A549 (cell line): ENCODE measurements around the gene MT1B. TPM values are rescaled to one million over a fixed set of nuclear protein-coding genes. Genes with fewer than 3 reads are reported as not detected.
A peak's percentile ranks its signal among the peaks of the same experiment; 100 is the strongest.
"Not testable (repeated sequence)": the region's sequence is repeated elsewhere in the genome, so short reads cannot be mapped to it uniquely, and the experiment has no call there.

Source experiments
- ATAC-seq, 2 experiments: fragments of 200-7000 bp in 1 of 2; fragments of >200 bp in 1 of 2; cut with Nextera tagmentation in 1 of 2; cut with Tn5 transposase in 1 of 2; 3 replicates each; pipeline versions ENCODE4 v1.8.0 to v1.9.1; 2018 to 2020; ENCODE audit warnings: mild to moderate bottlenecking in 1 of 2, moderate library complexity in 1 of 2
- CTCF ChIA-PET: fragments of 300-600 bp; sonication (Branson Sonifier 250); formaldehyde crosslinking; extraction: SDS; loops from one replicate; lab custom pipeline; 2021; ENCODE audit warnings: antibody characterized with exemption, inconsistent platforms; lab: Yijun Ruan, JAX
- POLR2A ChIA-PET: fragments of 350-600 bp; formaldehyde crosslinking; extraction: SDS; loops from one replicate; lab custom pipeline; 2021; ENCODE audit warnings: antibody characterized with exemption, inconsistent platforms; lab: Yijun Ruan, JAX
- DNase-seq, 2 experiments: peaks; one replicate each; pipeline versions ENCODE4 v3.0.0 to v3.0.0-alpha.2; 2011 to 2016; ENCODE audit warnings: low read depth in 1 of 2, low spot score in 1 of 2
- FAIRE-seq: peaks from 2 replicates; lab custom pipeline; 2011; peaks lifted over from hg19 to GRCh38; lab: Jason Lieb, UNC
- H3K27ac ChIP-seq, 2 experiments: fragments of >200 bp; sonication (Bioruptor Twin); formaldehyde crosslinking; 3 replicates each; pipeline ENCODE4 v1.5.1; 2016 to 2017
- H3K4me1 ChIP-seq: fragments of >200 bp; sonication (Bioruptor Twin); formaldehyde crosslinking; 3 replicates; pipeline ENCODE4 v1.6.1; 2016
- H3K4me2 ChIP-seq: fragments of >200 bp; sonication (Bioruptor Twin); formaldehyde crosslinking; 3 replicates; pipeline ENCODE4 v1.6.1; 2016
- H3K4me3 ChIP-seq: fragments of >200 bp; sonication (Bioruptor Twin); formaldehyde crosslinking; 3 replicates; pipeline ENCODE4 v1.5.1; 2016
- H3K9me3 ChIP-seq: fragments of >200 bp; sonication (Bioruptor Twin); formaldehyde crosslinking; 3 replicates; pipeline ENCODE4 v1.6.1; 2016
- ATOH8 ChIP-seq: fragments of 250-450 bp; sonication (Bioruptor Pico); IDR thresholded peaks from 2 replicates; pipeline ENCODE4 v1.5.0; 2020; ENCODE audit warnings: low read depth, mild to moderate bottlenecking, moderate library complexity
- BHLHE40 ChIP-seq: IDR thresholded peaks from 2 replicates; pipeline ENCODE4 v1.6.1; 2012; ENCODE audit warnings: low read depth, low read length, inconsistent platforms
- E2F6 ChIP-seq: IDR thresholded peaks from 2 replicates; pipeline ENCODE4 v1.6.1; 2012; ENCODE audit warnings: low read depth, borderline replicate concordance
- ELK1 ChIP-seq: fragments of 150-350 bp; IDR thresholded peaks from 2 replicates; pipeline ENCODE4 v1.6.1; 2014; ENCODE audit warnings: low read depth, mild to moderate bottlenecking, low read length
- EP300 ChIP-seq, 2 experiments: fragments of >200 bp; sonication (Bioruptor Twin); formaldehyde crosslinking; IDR thresholded peaks; 2 replicates in 1 of 2; 3 replicates in 1 of 2; pipeline ENCODE4 v1.6.1; 2016 to 2017
- FOSB ChIP-seq: fragments of 250-450 bp; sonication (Bioruptor Pico); IDR thresholded peaks from 2 replicates; pipeline ENCODE4 v1.5.0; 2020; ENCODE audit warnings: mild to moderate bottlenecking, moderate library complexity
- GATA3 ChIP-seq: IDR thresholded peaks from 2 replicates; pipeline ENCODE4 v1.6.1; 2012; ENCODE audit warnings: borderline replicate concordance
- HDAC2 ChIP-seq: fragments of 200-600 bp; sonication (generic); IDR thresholded peaks from 2 replicates; pipeline ENCODE4 v1.6.1; 2016
- HEYL ChIP-seq: fragments of 250-450 bp; sonication (Bioruptor Pico); IDR thresholded peaks from 2 replicates; pipeline ENCODE4 v1.8.0; 2021; ENCODE audit warnings: mild to moderate bottlenecking, moderate library complexity
- JUNB ChIP-seq: fragments of >200 bp; sonication (Bioruptor Twin); formaldehyde crosslinking; IDR thresholded peaks from 2 replicates; pipeline ENCODE4 v1.6.1; 2016
- KDM5A ChIP-seq: fragments of 200-600 bp; sonication (generic); IDR thresholded peaks from 2 replicates; pipeline ENCODE4 v1.6.1; 2016; ENCODE audit warnings: antibody characterized with exemption, mild to moderate bottlenecking
- MAFK ChIP-seq: fragments of 450-650 bp; IDR thresholded peaks from 2 replicates; pipeline ENCODE4 v1.6.1; 2014; ENCODE audit not compliant: partially characterized antibody
- POLR2AphosphoS2 ChIP-seq: conservative IDR thresholded peaks from 2 replicates; pipeline ENCODE4 v1.6.1; 2012; ENCODE audit warnings: low read length, improper control_type of control experiment, inconsistent platforms
- RCOR1 ChIP-seq: fragments of 150-350 bp; IDR thresholded peaks from 2 replicates; pipeline ENCODE4 v1.6.1; 2014; ENCODE audit warnings: antibody characterized with exemption, low read length, low read depth
- REST ChIP-seq: fragments of 200-600 bp; sonication (generic); IDR thresholded peaks from 2 replicates; pipeline ENCODE4 v1.6.1; 2016; ENCODE audit warnings: antibody characterized with exemption, mild to moderate bottlenecking, moderate library complexity
- RFX5 ChIP-seq: fragments of 450-650 bp; IDR thresholded peaks from 2 replicates; pipeline ENCODE4 v1.7.1; 2014; ENCODE audit warnings: antibody characterized with exemption, mild to moderate bottlenecking, moderate library complexity
- RNF2 ChIP-seq: fragments of 200-600 bp; sonication (generic); IDR thresholded peaks from 2 replicates; pipeline ENCODE4 v1.6.1; 2016; ENCODE audit warnings: low read depth, mild to moderate bottlenecking, antibody characterized with exemption, moderate library complexity, borderline replicate concordance
- SREBF2 ChIP-seq: fragments of 450-650 bp; IDR thresholded peaks from 2 replicates; pipeline ENCODE4 v1.6.1; 2014; ENCODE audit warnings: mild to moderate bottlenecking, moderate library complexity
- TFCP2L1 ChIP-seq: fragments of 250-450 bp; sonication (Bioruptor Pico); IDR thresholded peaks from 2 replicates; pipeline ENCODE4 v1.5.0; 2021; ENCODE audit warnings: mild to moderate bottlenecking
- ZC3H11A ChIP-seq: fragments of 450-650 bp; IDR thresholded peaks from 2 replicates; pipeline ENCODE4 v1.6.1; 2014; ENCODE audit warnings: antibody characterized with exemption, mild to moderate bottlenecking
- WGBS: methylation state at CpG from one replicate; pipeline ENCODE4 v1.1.6; 2017; ENCODE audit errors: missing lambda C conversion rate; 5-methylcytosine and 5-hydroxymethylcytosine counted together
- polyA plus RNA-seq, 4 experiments: library from polyadenylated mRNA; depleted of rRNA in 3 of 4; stranded (reverse); fragments of >200 nt; fragmentation: RNase III in 1 of 4; extraction: RNeasy Plus Mini Kit Qiagen cat#74134 plus additional on column Dnase treatment in 1 of 4; gene quantifications; 2 replicates in 3 of 4; 3 replicates in 1 of 4; pipeline ENCODE4 v1.2.3, GENCODE V29; 2011 to 2017

The MT1B gene
- polyA plus RNA-seq, 2 of the 4 experiments (the other 2 are of a cell fraction) = not detected

GRCh38 chr16:56669005-56669839 is 17.5 kb downstream of the MT1B start, which contains the start of gene MT1H (continued):
- TF ChIP-seq ATOH8 = no peak

- Histone ChIP-seq H3K4me3 (no peak overlapping the region), H3K4me2 (no peak overlapping the region), H3K4me1 (no peaks in the 10 kb centered on the region), H3K27ac (no peak overlapping the region), H3K9me3 (no peaks in the 10 kb centered on the region)
- FAIRE-seq (no peak), ATAC-seq (no peak), DNase-seq (no peak)
- TF ChIP-seq HEYL (no peak), REST (no peak), GATA3 (no peak), TFCP2L1 (CRISPR knock-in tag) (no peak), RNF2 (no peak)
- WGBS = 67% methylated on average over 18 of the region's 19 CpGs
- ChIA-PET CTCF (interaction anchor here (0.9 to 4.9 kb wide), 3 partner anchors 26 to 193 kb away, joined by 3 to 51 read pairs (median 6); no protein-coding TSS in a partner anchor), POLR2A (no interaction called here)
Measured at GRCh38 chr16:56669840-56670619, 18.3 kb downstream of the MT1B start.

- no peak for FAIRE-seq
- DNase-seq = no peak
- TF ChIP-seq E2F6 (no peak), SREBF2 (no peak), HEYL (no peak), MAFK (no peak), RFX5 (no peak), BHLHE40 (no peak), JUNB (no peak), FOSB (CRISPR knock-in tag) (no peak), HDAC2 (no peak), GATA3 (no peak), POLR2AphosphoS2 (no peak), RCOR1 (no peak), KDM5A (no peak), REST (no peak), ELK1 (no peak), ZC3H11A (no peak), EP300 (IDR thresholded peaks at IDR 0.05) (no peak)
- TF ChIP-seq, all 56 proteins: peak for 0
- CTCF ChIA-PET = interaction anchor here (0.9 to 4.9 kb wide), 3 partner anchors 27 to 193 kb away, joined by 3 to 51 read pairs (median 6); no protein-coding TSS in a partner anchor
- Histone ChIP-seq H3K9me3 (no peaks in the 10 kb centered on the region), H3K4me3 (no peak overlapping the region), H3K4me1 (no peaks in the 10 kb centered on the region), H3K4me2 (no peak overlapping the region), H3K27ac (no peak overlapping the region)
- 68% methylated on average over 2 of the region's 2 CpGs for WGBS
- no peak for ATAC-seq
- POLR2A ChIA-PET = no interaction called here
Measured at GRCh38 chr16:56670620-56670934, 18.9 kb downstream of the MT1B start.

GRCh38 chr16:56671691-56672090 is 20.0 kb downstream of the MT1B start:
- H3K4me1 ChIP-seq, H3K9me3 ChIP-seq, DNase-seq, ATAC-seq, H3K4me2 ChIP-seq, H3K27ac ChIP-seq, H3K4me3 ChIP-seq, POLR2A ChIA-PET: not testable (repeated sequence)
- peak; percentile 46 for FAIRE-seq
- CTCF ChIA-PET = interaction anchor here (0.7 to 4.9 kb wide), 3 partner anchors 14 to 122 kb away, joined by 3 to 51 read pairs (median 6); partner anchors contain the start of gene MT1F
- WGBS = 25% methylated on average over 2 of the region's 2 CpGs
